Stimulated activated CD4-positive, alpha-beta T cell treated with anti-CD3 and anti-CD28 coated beads, Interleukin-4, amount 100 ng/mL, for 48 hours (primary cell): ENCODE measurements around the gene ALDH3A1.

Experiments used
- DNase-seq, 2 donors: peaks; one replicate each; pipeline ENCODE4 v3.0.0-alpha.2; 2020; ENCODE audit warnings: low read depth in 2 of 2

The ALDH3A1 gene

DNA sequence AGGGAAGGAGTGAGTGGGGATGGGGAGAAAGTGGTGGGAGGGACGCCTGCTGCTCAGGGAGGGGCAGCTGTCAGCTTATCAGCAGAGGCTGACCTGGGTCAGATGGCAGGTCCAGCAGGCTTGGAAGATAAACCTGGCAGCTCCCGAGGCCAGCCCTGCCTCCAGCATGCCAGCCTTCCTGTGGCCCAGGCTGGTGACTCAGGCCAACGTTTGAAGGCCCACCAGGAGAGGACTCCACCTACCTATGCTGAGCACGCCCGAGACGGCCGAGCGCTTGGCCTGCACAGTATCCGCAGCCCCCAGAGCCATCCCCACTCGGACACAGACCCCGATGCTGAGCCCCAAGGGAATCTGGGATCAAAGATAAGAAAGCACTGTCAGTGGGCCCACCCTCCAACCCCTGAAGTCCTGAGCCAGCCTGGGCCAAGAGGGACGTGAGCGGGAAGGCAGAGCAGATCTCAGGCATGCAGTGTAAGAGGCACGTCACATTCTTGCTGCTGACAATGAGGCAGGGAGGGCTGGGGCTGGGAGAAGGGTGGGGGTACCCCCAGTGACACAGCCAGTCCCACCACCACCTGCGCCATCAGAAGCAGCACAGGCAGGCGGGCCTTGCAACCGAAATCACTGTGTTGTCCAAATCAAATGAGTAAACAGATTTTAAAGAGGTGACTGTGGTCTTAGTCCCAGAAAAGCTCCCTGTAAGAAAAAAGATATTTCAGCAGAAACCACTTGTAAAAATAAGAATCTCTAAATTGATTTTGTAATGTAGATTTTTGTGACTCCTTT lies 44.1 kb downstream of the ALDH3A1 start:
- DNase-seq: no peak

DNA sequence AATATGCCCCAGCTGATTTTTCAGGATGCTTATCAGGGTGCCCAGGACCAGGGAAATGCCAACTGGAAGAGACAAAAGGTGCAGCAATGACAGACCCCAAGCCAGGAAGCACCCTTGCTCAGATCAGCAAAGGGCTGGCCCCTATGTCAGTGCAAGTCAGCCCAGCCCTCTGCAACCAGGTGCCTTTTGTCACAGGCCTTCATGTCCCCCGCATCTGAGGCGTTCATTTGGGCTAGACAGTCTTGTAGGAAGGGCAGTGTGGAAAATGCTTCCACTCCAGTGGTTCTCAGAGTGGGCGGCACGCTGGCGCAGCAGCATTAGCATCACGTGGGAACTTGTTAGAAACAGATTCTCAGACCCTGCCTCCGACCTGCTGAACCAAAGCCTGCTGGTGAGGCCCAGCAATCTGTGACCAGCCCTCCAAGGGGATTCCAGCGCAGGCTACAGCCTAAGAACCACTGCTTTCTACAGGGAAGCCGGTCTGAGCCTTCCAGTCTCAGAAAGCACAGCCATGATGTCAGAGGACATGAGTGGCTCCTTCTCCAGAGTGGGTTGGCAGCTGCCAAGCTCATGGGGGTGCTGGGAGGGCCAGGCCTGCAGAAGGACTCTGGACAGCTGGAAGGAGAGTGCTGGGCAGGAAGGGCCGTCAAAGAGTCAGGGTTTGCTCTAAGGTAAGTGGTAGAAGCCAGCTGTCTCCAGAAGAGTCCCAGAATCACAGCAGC lies 44.8 kb downstream of the ALDH3A1 start:
- no peak for DNase-seq

DNA sequence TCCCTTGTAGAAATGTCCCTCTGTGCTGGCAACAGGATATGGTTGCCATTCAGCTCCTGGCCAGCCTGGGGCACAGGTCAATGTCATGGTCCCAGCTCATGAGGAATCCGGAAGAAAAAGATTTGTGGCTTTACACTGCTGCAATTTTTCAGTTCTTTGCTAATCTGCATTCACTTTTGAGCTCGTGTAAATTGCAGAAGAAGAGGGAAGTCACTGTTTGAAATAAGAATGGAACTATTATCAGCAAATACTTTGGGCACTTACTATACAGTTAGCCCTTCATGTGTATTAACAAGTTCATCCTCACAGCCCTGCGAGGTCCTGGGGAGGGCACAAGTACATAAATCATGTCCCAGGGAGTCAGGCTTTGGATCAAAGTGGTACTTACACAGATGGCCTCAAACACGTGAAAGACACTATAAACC lies 45.9 kb downstream of the ALDH3A1 start:
- no peak for DNase-seq
